HepG2 (cell line): Measurements from ENCODE around the gene TMEM63B. TPM values are rescaled to one million over a fixed set of nuclear protein-coding genes. Genes with fewer than 3 reads are reported as not detected.

Experiments
- ARHGAP35 ChIP-seq: sonication (generic); formaldehyde crosslinking; IDR thresholded peaks from 2 replicates; pipeline ENCODE4 v1.9.0; 2022; ENCODE audit warnings: mild to moderate bottlenecking, inconsistent platforms, moderate library complexity, missing genetic modification reagents, borderline replicate concordance
- MED13 ChIP-seq: sonication (generic); formaldehyde crosslinking; IDR thresholded peaks from 2 replicates; pipeline ENCODE4 v1.5.0; 2020; ENCODE audit warnings: missing genetic modification reagents
- MEIS1 ChIP-seq: sonication (generic); formaldehyde crosslinking; IDR thresholded peaks from 2 replicates; pipeline ENCODE4 v1.9.0; 2021; ENCODE audit warnings: mild to moderate bottlenecking, missing genetic modification reagents, moderate library complexity, borderline replicate concordance
- NKX3-1 ChIP-seq: sonication (generic); formaldehyde crosslinking; IDR thresholded peaks from 2 replicates; pipeline ENCODE4 v1.5.0; 2020; ENCODE audit warnings: missing genetic modification reagents
- SOX5 ChIP-seq: IDR thresholded peaks from 2 replicates; pipeline ENCODE4 v1.6.1; 2016; ENCODE audit warnings: borderline replicate concordance
- SOX6 ChIP-seq, 2 experiments: fragments of 450-650 bp in 1 of 2; sonication (generic) in 1 of 2; formaldehyde crosslinking in 1 of 2; IDR thresholded peaks; 2 replicates each; pipeline versions ENCODE4 v1.4.0 to v1.6.1; 2017 to 2020; ENCODE audit warnings: antibody characterized with exemption in 1 of 2, mild to moderate bottlenecking in 1 of 2, missing genetic modification reagents in 1 of 2
- SP2 ChIP-seq: sonication (generic); formaldehyde crosslinking; IDR thresholded peaks from 2 replicates; pipeline ENCODE4 v1.5.1; 2020; ENCODE audit warnings: mild to moderate bottlenecking, missing genetic modification reagents
- STAT5B ChIP-seq: sonication (generic); formaldehyde crosslinking; IDR thresholded peaks from 2 replicates; pipeline ENCODE4 v1.4.0; 2020; ENCODE audit warnings: missing genetic modification reagents
- TBL1XR1 ChIP-seq: fragments of 150-350 bp; IDR thresholded peaks from 2 replicates; pipeline ENCODE4 v1.6.1; 2014; ENCODE audit warnings: borderline replicate concordance, low read length; ENCODE audit not compliant: partially characterized antibody
- TBX3 ChIP-seq: fragments of 450-650 bp; IDR thresholded peaks from 2 replicates; pipeline ENCODE4 v1.6.1; 2017; ENCODE audit warnings: antibody characterized with exemption, mild to moderate bottlenecking, inconsistent platforms, borderline replicate concordance
- WIZ ChIP-seq: sonication (generic); formaldehyde crosslinking; IDR thresholded peaks from 2 replicates; pipeline ENCODE4 v1.5.1; 2020; ENCODE audit warnings: mild to moderate bottlenecking, missing genetic modification reagents
- XBP1 ChIP-seq: sonication (generic); formaldehyde crosslinking; IDR thresholded peaks from 2 replicates; pipeline ENCODE4 v1.5.0; 2020; ENCODE audit warnings: missing genetic modification reagents
- ZNF382 ChIP-seq: sonication (generic); formaldehyde crosslinking; IDR thresholded peaks from 2 replicates; pipeline ENCODE4 v1.5.0; 2020; ENCODE audit warnings: missing genetic modification reagents, mild to moderate bottlenecking, borderline replicate concordance
- ZNF446 ChIP-seq: sonication (generic); formaldehyde crosslinking; IDR thresholded peaks from 2 replicates; pipeline ENCODE4 v1.5.0; 2020; ENCODE audit warnings: mild to moderate bottlenecking, missing genetic modification reagents
- ZNF552 ChIP-seq: sonication (generic); formaldehyde crosslinking; IDR thresholded peaks from 2 replicates; pipeline ENCODE4 v1.9.0; 2022; ENCODE audit warnings: missing genetic modification reagents, mild to moderate bottlenecking, borderline replicate concordance
- ZNF558 ChIP-seq: sonication (generic); formaldehyde crosslinking; IDR thresholded peaks from 2 replicates; pipeline ENCODE4 v1.9.0; 2022; ENCODE audit warnings: mild to moderate bottlenecking, missing genetic modification reagents, borderline replicate concordance
- ZNF713 ChIP-seq: sonication (generic); formaldehyde crosslinking; IDR thresholded peaks from 2 replicates; pipeline ENCODE4 v1.4.0; 2020; ENCODE audit warnings: mild to moderate bottlenecking, missing genetic modification reagents
- ZNF850 ChIP-seq: sonication (generic); formaldehyde crosslinking; conservative IDR thresholded peaks from 2 replicates; pipeline ENCODE4 v1.9.0; 2021; ENCODE audit warnings: mild to moderate bottlenecking, missing genetic modification reagents
- polyA plus RNA-seq, 8 experiments: library from polyadenylated mRNA; depleted of rRNA in 3 of 8; stranded (reverse) in 7 of 8; unstranded in 1 of 8; fragments of >200 nt; fragmentation: Illumina TruSeq in 4 of 8; extraction: Trizol in 4 of 8; gene quantifications; 2 replicates each; pipeline versions ENCODE4 v1.2.1 to v1.2.3, GENCODE V29; 2011 to 2016; ENCODE audit warnings: low read depth in 4 of 8, missing spikeins in 1 of 8, mixed read lengths in 1 of 8; ENCODE audit not compliant: insufficient read depth in 1 of 8
- total RNA-seq, 5 experiments: library from RNA; depleted of rRNA; stranded (reverse); fragments of >200 nt; fragmentation: Illumina TruSeq; extraction: Trizol; gene quantifications; 2 replicates each; pipeline ENCODE4 v1.2.3, GENCODE V29; 2016; ENCODE audit warnings: low read depth in 1 of 5
- TF ChIP-seq, protein P1 (sequence below): sonication (generic); formaldehyde crosslinking; IDR thresholded peaks from 2 replicates; pipeline ENCODE4 v1.4.0; 2020; ENCODE audit warnings: mild to moderate bottlenecking, missing genetic modification reagents
- TF ChIP-seq, protein P2 (sequence below): IDR thresholded peaks from 2 replicates; pipeline ENCODE4 v1.6.1; 2016; ENCODE audit warnings: mild to moderate bottlenecking

TMEM63B gene
- total and polyA plus RNA-seq, 2 of the 13 experiments (the other 11 are each of a cell fraction or from before 2014, with no cell fraction given): 27.4 to 75.8 TPM

DNA sequence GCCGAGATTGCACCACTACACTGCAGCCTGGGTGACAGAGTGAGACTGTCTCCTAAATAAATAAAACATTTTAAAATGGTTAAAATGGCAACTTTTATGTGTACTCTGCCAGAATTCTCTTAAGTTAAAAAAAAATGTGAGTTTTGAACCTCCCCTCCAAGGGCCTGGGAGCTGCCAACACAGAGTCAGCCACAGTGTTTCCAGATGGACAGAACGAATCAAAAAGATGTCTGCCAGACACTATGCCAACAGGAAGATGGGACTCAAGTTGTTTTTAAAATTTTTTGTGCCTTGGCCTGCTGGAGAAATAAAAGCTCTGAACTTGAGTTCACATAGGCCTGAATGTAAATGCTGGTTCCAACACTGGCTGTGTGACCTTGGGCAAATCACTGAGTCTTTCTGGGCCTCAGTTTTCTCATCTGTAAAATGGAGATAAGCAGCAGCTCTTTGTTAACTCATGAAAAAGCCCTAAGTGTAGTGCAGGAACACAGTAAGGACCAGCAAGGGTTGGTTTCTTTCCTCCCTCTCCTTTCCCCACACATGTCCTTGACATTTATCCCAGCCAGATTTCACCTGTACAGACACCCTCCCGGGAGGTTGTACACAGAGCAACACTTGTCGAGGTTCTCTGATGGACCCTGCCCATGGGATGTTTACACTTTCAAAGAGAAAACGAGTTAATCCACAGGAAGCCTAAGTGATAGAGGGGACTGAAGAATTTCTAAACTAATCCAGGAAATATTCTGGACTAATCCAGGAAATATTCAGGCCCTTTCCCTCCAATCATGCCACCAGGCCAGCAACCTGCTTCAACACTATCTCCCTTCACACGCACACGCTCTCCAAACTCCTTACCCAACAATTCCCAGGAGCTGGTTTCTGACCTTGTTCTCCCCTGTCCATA, 35.1 kb upstream of the TMEM63B start (continued):
- TF ChIP-seq ZNF446 (CRISPR knock-in tag) (no peak), ZNF850 (CRISPR knock-in tag) (0 out of 2 replicates have a peak, but pooled peaks have one; percentile 45), SOX5 (CRISPR knock-in tag) (peak; percentile 79), SP2 (no peak), ZNF382 (CRISPR knock-in tag) (no peak), MEIS1 (CRISPR knock-in tag) (peak; percentile 84; the same call in 1 of the 2 replicates), WIZ (CRISPR knock-in tag) (no peak), STAT5B (CRISPR knock-in tag) (no peak), MED13 (CRISPR knock-in tag) (no peak), XBP1 (CRISPR knock-in tag) (no peak; the same call in 1 of the 2 replicates), ZNF552 (CRISPR knock-in tag) (no peak), TBX3 (peak; percentile 42; the same call in 1 of the 2 replicates), SOX6 (IDR thresholded peaks at IDR 0.05) (no peak), SOX6 (CRISPR knock-in tag; IDR thresholded peaks at IDR 0.05) (peak; percentile 84), NKX3-1 (CRISPR knock-in tag) (no peak; the same call in 1 of the 2 replicates), TBL1XR1 (no peak), ZNF713 (0 out of 2 replicates have a peak, but pooled peaks have one; percentile 83), ZNF558 (CRISPR knock-in tag) (no peak), ARHGAP35 (CRISPR knock-in tag) (no peak)
- TF ChIP-seq, protein P1, sequence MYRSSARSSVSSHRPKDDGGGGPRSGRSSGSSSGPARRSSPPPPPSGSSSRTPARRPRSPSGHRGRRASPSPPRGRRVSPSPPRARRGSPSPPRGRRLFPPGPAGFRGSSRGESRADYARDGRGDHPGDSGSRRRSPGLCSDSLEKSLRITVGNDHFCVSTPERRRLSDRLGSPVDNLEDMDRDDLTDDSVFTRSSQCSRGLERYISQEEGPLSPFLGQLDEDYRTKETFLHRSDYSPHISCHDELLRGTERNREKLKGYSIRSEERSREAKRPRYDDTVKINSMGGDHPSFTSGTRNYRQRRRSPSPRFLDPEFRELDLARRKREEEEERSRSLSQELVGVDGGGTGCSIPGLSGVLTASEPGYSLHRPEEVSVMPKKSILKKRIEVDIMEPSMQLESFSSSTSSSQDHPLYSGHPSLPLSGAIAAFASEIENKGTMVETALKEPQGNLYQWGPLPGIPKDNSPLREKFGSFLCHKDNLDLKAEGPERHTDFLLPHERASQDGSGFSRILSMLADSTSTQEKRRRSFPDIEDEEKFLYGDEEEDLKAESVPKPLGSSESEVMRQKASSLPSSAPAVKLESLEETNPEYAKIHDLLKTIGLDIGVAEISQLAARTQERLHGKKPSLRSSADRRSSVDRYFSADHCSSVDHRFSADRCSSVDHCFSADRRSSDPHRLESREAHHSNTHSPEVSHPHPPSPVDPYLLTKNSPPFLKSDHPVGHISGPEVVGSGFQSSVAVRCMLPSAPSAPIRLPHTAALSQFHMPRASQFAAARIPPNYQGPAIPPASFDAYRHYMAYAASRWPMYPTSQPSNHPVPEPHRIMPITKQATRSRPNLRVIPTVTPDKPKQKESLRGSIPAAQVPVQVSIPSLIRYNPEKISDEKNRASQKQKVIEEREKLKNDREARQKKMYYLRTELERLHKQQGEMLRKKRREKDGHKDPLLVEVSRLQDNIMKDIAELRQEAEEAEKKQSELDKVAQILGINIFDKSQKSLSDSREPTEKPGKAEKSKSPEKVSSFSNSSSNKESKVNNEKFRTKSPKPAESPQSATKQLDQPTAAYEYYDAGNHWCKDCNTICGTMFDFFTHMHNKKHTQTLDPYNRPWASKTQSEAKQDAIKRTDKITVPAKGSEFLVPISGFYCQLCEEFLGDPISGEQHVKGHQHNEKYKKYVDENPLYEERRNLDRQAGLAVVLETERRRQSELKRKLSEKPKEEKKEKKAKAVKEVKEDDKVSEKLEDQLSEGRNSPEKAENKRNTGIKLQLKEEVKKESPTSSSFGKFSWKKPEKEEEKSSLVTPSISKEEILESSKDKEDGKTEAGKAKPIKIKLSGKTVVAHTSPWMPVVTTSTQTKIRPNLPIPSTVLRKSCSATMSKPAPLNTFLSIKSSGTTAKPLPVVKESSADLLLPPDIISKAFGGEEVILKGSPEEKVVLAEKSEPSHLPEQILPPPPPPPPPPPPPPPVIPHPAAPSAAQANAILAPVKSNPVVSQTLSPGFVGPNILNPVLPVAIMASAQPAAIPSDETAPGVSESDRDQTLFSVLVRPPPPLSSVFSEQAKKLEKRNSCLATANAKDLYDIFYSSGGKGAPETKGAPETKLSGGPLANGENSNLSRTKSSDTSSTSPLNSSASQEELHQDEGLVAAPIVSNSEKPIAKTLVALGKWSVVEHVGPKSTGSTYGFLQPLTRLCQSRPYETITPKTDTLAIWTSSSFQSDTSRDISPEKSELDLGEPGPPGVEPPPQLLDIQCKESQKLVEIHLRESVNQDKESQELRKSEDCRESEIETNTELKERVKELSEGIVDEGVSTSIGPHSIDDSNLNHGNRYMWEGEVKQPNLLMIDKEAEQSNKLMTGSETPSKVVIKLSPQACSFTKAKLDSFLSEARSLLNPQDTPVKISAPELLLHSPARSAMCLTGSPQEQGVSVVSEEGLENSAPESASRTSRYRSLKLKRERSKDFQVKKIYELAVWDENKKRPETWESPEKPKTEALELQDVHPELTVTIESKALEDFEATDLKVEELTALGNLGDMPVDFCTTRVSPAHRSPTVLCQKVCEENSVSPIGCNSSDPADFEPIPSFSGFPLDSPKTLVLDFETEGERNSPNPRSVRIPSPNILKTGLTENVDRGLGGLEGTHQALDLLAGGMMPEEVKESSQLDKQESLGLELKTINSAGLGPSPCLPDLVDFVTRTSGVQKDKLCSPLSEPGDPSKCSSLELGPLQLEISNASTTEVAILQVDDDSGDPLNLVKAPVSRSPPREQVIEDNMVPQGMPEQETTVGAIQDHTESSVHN (CRISPR knock-in tag): 0 out of 2 replicates have a peak, but pooled peaks have one; percentile 68
- TF ChIP-seq, protein P2, sequence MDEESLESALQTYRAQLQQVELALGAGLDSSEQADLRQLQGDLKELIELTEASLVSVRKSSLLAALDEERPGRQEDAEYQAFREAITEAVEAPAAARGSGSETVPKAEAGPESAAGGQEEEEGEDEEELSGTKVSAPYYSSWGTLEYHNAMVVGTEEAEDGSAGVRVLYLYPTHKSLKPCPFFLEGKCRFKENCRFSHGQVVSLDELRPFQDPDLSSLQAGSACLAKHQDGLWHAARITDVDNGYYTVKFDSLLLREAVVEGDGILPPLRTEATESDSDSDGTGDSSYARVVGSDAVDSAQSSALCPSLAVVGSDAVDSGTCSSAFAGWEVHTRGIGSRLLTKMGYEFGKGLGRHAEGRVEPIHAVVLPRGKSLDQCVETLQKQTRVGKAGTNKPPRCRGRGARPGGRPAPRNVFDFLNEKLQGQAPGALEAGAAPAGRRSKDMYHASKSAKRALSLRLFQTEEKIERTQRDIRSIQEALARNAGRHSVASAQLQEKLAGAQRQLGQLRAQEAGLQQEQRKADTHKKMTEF: peak; percentile 85
